ENCODE results near the gene GPT2. TPM values are rescaled to one million over a fixed set of nuclear protein-coding genes. Genes with fewer than 3 reads are reported as not detected.

GPT2 gene
- polyA plus RNA-seq, 3 donors = 31.2 to 36.7 (median 33.3) TPM

DNA sequence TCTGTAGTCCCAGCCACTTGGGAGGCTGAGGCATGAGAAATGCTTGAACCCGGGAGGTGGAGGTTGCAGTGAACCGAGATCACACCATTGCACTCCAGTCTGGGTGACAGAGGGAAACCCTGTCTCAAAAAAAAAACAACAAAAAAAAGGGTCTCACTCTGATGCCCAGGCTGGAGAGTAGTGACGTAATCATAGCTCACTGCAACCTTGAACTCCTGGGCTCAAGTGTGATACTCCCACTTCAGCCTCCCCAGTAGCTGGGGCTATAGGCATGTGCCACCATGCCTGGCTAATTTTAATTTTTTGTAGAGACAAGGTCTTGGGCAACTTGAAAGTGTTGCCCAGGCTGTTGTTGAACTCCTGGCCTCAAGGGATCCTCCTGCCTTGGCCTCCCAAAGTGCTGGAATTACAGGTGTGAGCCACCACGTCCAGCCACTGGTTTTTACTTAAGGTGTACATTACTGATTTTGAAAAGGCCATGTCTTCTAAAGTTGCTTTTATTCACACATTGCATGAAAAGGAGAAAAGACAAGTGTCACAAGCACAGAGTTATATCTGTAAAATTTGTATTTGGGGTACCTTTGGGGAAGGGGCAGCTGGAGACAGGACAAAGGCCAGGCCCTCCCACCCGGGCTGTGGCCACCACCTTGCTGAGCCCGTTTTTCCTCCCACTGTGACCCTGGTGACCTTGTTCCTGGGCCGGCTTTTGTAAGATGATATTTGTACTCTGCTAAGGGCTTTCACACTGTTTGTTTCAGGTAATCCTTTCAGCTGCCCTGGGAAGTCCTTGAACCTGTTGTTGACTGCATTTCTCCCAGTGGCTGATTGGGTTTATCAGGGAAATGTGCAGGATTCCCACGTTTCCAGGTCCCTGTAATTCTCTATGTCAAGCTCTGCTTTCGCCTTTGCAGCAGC is 11.5 kb downstream of the GPT2 start:
- DNase-seq = no peak

DNA sequence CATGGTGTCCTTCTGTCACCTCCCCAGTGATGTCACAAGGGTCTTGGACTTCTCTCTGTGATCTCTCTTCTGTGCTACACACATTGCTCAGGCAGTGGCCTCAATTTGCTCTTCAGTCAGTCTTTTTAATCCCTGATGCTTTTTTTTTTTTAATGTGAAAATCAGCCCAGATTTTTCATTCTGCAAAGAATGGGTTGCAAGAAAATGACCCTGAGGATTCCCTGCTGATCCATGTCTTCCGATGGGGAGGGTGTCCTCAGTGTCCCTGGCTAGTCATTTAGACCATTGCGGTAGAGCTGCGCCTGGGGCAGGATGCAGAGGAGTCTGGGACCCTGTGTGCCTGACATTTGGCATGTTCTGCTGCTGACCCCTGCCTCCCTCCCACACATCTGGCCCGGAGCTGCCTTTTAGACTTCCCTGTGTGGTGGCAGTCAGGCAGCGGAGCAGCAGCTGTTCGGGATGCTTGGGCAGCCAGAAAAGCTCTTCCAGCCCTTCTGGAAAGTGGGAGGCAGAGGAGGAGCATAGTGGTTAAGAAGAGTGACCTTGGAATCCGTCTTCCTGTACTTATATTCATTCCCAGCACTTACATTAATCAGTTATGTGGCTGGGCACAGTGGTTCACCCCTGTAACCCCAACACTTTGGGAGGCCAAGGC is 12.3 kb downstream of the GPT2 start:
- DNase-seq = no peak

DNA sequence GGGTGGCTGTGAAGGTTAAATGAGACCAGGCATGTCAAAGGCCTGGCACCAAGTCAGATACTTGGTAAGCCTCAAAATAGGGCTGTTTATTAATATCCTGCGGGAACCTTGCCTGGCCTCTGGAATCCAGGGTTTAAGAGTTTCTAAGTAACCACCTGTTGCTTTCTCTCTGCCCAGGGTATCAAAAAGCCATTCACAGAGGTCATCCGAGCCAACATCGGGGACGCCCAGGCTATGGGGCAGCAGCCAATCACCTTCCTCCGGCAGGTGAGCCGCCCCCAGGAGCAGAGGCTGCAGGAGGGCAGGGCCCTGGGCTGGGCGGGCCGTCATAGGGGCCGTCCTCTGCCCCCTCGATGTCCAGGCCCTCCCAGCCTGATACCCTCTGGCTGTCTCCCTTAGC is 13.3 kb downstream of the GPT2 start:
- DNase-seq = no peak

- DNase-seq = no peak
Observed at GRCh38 chr16:46898006-46898405, 13.8 kb downstream of the GPT2 start.

- DNase-seq = no peak
Observed at GRCh38 chr16:46899443-46900143, 15.4 kb downstream of the GPT2 start.

DNA sequence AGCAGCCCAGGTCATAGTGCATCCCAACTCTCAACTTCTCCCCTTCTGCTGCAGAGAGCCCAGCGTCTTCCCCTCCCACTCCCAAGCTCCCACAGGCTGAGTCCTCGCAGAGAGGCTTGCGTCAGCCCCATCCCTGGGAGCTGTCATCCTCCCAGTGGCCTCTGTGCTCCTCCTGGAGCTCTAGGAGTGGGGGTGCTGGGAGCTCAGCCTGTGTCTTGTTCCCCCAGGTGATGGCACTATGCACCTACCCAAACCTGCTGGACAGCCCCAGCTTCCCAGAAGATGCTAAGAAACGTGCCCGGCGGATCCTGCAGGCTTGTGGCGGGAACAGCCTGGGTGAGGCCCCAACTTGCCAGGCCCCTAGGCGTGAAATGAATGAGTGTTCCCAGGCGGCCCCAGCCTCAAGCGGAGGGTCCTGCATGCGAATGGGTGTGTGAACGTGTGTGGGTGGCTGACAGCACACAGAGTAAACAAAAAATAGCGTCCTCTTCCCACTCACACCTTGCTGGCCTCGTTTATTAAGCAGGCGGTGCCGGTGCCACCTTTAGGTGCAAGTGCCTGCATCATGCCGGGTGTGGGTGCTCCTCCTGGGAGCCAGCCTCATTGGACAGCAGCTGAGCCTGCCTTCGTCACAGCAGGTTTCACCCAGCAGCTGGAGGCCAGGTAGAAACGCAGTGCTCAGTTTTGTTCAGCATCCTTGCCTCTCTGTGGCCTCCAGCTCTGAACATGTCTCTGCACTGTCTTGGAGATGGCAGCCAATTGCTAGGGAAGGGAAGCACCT is 16.5 kb downstream of the GPT2 start:
- no peak for DNase-seq

- DNase-seq = no peak
Observed at GRCh38 chr16:46901709-46902108, 17.5 kb downstream of the GPT2 start.

- no peak for DNase-seq
Observed at GRCh38 chr16:46903255-46903905, 19.2 kb downstream of the GPT2 start.

DNA sequence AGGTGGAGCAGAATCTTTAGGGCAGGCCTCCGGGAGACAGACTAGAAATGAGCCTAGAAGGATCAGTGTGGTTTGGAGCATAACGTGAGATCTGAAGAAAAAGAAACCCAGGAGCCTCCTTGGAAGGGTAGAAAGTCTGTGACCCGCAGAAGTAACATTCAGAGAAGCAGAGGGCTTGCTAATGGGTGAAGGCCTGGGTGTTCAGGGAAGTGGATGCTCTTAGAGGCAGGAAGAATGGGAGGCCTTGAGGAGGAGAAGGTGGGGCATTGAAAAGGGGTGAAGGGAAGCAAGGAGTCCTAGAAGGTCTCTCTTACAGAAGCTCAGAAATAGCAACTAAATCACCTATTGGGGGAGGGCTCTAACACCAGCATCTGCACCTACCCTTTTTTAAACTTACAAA is 20.3 kb downstream of the GPT2 start:
- no peak for DNase-seq

- no peak for DNase-seq
Observed at GRCh38 chr16:46906360-46907060, 22.3 kb downstream of the GPT2 start.

DNA sequence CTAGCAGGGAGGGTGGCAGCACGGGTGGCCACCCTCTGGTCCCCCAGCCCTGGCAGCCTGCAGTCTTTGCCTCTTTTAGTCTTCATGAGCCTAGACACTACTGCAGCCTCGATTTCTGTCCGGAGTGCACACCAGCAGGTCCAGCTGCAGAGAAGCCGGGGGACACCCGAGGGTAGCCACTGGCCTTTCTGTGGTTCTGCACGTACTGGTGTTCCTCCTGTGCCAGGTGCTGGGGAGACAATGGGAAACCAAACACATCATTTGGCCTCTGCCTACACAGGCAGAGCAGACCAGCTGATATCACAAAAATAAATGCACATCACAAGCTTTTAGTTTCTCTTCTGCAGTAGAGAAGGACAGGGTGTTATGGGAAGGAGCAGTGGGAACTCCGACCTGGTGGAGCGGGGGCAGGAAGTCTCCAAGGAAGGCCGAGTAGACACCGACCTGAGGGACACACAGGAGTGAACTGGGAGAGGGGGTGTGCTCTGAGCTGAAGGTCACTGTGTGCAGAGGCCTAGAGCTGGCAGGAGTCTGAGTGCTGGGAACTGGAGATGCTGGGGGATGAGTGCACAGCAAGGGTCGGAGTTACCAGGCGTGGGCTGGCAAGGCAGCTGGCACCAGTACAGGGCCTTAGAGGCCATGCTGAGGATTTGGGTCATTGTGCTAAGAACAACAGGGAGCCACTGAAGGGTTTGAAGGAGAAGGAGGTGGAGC is 23.1 kb downstream of the GPT2 start:
- no peak for DNase-seq

DNA sequence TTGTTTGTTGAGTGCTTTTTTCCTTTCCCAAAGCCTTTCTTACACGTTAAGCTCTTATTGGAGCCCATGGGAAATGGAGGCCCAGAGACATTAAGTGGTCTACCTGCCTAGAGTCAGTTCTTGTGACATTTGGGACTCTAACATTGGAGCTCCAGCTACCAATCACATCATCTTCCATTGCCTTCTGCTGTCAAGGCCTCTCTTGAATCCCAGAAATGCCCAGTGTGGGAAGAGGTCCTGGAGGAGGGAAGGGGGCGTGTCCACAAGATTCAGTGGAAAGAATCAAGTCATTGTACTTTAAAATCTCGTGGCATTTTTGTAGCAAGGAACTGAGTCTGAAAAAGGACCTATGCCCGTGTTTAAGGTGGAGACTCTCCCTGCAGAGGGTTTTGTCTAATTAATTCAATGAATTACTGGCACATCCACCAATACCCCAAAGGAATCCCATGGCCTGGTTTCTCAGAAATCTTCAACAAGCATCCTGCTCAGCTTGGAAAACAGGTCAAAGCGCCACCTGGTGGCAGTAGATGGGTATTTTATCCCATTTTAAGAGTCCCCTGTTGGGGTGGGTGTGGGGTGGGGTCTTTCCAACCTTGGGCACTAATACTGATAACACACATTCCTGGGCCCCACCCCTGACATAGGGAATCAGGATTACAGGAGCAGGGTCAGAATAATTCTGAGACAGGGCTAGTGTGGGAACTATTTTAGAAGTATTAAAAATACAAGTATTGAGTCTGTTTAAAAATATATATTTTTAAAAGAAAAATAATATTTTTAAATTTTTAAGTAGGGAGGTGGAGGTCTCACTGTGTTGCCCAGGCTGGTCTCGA is 24.6 kb downstream of the GPT2 start:
- DNase-seq = peak; percentile 69

GRCh38 chr16:46911038-46911437 is 26.9 kb downstream of the GPT2 start:
- DNase-seq = no peak

- no peak for DNase-seq
Observed at GRCh38 chr16:46911650-46912049, 27.5 kb downstream of the GPT2 start.

GRCh38 chr16:46914556-46915201 is 30.5 kb downstream of the GPT2 start:
- DNase-seq = no peak

DNA sequence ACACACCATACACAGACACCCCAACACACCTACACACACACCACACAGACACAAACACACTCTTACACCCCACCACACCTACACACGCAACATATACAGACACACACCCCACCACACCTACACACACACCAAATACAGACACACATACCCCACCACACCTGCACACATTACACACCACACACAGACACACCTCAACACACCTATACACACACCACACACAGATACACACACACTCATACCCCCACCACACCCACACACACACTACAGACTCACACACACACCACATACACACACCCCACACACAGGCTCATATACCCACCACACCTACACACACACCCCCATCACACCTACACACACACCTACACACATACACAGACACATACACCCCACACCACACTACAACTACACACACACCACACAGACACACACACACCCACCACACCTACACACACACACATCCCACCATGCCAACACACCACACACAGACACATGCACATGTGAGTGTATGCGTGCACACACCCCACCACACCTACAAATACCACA is 31.4 kb downstream of the GPT2 start:
- no peak for DNase-seq

DNA sequence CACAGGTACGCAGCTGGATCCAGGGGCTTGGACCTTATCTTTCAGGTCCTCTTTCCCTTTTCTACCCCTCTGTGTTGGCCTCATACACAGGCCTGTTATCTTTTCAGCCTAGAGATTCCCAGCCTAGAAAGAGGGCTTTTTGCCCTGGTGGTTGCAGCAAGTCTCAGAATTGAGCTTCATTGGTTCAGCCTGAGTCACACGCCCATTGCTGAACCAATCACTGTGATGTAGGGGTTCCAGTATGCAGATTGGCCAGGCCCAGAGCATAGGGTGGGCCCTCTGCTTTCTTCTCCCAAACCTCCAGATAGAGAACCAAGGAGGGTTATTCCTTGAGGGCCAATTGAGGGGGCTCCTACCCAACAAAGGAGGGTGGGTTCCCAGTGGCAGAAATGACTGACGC is 32.8 kb downstream of the GPT2 start:
- no peak for DNase-seq

DNA sequence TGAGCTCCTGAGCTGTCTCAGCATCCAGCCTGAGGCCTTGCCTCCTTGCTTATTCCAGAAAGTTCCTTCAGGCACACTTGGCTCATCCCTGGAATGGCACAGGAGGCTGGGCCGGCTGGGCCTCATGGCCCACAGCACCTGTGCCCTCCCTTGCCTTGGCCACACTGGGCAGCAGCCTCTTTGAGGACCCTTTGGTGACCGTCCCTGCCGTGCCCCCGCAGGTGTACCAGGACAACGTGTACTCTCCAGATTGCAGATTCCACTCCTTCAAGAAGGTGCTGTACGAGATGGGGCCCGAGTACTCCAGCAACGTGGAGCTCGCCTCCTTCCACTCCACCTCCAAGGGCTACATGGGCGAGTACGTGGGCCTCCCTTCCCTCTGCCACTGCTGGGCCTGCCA is 34.2 kb downstream of the GPT2 start:
- no peak for DNase-seq
